Measurements from ENCODE around the gene FA2H.
"Not testable (repeated sequence)": the region's sequence is repeated elsewhere in the genome, so short reads cannot be mapped to it uniquely, and the experiment has no call there.

The FA2H gene

DNA sequence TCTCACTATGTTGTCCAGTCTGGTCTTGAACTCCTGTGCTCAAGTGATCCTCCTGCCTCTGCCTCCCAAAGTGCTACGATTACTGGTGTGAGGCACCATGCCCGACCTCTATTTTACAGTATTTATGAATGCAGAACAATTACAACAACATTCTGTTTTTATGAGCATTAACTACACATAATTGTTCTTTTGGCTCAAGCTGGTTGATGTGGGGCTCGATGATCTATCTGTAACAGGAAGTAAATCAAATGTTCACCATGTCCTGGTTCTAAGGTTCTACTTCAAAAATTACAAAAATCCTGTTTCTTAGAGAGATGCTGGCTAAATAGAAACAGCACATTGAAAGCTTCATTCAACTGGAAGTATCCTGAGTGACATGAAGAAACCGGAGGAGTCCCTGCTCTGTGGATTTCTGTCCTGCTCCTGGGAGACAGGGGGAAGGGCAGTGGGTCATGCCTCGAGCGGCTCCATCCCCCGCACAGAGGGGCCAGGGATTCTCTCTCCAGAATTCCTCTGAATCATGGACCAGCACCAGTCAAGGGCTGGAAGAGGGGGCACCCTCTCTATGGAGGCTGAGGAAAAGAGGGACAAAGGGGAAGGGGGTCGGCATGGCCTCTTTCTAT lies 31.5 kb downstream of the FA2H start:
- no peak for DNase-seq

DNA sequence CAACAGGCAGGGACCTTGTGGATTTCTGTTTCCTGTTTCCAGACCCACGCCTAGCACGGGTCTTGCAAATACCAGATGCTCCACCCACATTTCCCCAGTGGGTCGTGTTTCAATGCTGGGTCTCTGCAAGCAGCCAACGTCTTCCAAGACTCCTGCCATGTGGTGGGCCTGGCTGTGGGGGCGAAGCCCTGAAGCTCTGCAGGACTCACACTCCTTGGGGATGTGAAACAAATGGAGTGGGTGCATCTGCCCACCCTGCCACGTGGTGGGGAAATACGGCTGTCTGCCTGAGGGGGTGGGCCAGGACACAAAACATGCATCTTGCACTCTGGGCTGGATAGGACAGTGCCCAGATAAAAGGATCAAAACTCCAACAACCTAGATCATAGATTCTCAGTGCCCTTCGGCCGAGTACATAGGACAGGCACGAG lies 32.6 kb downstream of the FA2H start:
- no peak for DNase-seq

DNA sequence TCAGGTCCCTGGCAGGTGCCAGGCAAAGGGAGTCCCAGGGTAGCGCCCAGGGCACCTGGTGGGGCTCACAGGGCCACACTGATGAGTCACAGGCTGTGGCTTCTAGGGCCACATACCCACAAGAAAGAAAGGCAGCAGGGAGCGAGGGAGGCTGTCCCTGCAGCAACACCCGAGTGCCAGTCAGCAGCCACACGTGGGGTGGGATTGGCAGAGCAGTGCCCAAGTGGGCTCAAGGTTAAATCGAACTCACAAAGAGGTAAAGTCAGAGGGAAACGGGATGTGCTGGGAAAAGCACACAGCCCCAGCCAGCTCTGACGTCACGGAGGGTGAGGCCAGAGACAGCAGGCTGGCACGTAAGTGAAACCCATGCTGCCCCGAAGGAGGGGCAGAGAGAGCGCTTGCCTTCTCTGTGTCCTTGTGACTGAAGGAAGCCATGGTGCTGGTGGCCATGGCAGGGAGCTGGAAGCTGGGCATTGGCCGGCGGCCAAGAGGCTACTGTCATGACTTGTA lies 33.8 kb downstream of the FA2H start:
- no peak for DNase-seq

DNA sequence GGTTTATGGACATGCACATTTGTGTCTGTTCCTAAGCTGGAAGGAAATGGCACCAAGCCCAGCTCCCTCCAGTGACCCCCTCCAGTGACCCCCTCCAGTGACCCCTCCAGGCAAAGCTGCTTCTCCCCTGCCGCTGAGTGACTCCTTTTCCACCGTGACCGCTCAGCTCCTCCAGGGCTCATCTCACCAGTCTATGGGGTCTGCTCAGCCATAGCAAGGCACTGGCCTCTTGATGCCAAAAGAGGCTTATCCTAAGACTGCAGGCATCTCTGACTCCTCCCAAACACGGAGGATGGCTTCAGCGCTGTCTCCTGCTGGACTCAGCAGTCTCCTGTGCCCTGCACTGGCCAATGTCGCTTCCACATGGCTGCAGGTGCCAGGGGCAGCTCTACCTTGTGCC lies 35.3 kb downstream of the FA2H start:
- DNase-seq, result no peak

DNA sequence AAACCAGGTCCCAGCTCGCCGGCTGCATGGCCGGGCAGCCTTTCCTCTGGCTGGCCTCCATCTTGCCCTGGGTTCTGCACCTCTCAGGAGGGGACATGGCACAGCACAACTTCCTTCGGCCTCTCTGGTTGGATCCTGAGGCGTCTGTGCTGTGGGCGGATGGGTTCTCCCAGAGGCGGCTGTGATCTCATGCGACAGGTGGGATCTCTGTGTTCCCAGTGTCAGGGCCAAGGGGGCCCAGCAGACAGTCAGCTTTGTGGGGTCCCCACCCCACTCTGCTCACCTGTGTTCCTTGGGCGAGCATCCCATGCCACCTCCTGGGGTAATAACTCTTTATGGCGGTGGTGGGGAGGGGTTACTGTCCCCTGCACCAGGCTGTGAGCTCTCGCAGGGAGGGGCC lies 35.8 kb downstream of the FA2H start:
- no peak for DNase-seq

DNA sequence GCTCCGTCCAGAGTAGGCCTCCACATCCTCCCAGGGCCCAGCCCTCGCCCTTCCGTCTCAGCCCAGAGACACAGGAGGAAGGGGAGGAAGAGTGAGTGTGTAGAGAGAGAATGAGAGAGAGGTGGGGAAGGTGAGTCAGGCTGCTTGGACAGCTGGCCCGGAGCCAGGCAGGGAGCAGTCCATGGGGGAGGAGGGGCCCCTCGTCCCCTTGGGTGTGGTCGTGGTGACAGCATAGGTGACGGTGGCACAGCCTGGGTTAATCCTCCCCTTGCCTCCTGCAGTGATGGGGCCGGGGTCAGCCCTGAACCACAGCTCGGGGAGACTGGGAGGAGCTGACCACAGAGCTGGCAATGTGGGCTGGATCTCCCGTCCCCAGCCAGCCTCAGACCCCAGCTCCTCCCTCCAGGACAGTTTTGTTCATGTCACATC lies 36.5 kb downstream of the FA2H start:
- no peak for DNase-seq

DNA sequence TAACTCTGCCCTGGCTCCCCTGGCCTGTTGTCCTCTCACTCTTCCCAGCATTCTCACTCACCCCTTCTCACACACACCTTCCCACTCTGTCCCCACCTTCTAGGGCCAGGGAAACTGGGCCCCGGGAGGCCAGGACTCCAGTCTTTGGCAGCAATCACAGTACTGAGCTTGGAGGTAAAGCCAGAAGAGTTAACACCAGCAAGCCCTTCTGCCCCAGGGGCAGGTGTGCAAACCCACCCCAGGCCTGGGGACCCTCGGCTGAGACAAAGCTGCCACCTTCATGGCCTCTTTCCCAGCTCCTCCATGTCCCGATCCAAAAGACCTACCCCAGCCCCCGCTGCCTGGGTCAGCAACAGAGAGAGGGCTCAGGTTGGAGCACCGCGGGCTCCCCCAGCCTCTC lies 37.1 kb downstream of the FA2H start:
- DNase-seq, result no peak

DNA sequence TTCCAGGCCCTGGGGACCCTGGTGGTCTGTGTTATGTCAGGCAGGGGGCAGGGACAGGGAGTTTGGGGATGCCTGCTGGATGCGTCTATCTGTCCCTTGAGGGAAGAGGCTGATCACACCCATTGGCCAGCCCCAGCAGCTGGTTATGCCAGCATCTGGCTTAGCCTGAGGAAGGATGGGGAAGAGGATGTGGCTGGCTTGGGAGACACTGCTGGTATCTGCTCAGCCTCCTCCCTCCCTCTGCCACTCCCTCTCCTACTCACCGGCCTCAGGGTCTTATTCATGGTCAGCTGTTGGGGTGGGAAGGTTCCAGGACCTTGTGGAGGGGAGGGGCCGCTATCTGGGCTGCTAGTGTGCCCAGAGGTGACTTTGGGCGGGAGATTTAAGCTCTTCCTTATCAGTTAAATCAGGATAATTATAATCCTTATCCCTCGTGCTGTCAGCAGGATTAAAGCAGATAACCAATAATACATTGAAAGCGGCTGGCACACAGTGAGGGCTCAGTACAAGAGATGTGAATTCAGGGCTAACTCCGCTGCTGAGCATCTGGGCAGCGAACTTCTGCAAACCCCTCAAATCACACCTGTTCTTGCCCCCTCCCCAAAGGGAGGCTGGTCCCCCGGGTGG lies 38.0 kb downstream of the FA2H start:
- DNase-seq, result no peak

DNA sequence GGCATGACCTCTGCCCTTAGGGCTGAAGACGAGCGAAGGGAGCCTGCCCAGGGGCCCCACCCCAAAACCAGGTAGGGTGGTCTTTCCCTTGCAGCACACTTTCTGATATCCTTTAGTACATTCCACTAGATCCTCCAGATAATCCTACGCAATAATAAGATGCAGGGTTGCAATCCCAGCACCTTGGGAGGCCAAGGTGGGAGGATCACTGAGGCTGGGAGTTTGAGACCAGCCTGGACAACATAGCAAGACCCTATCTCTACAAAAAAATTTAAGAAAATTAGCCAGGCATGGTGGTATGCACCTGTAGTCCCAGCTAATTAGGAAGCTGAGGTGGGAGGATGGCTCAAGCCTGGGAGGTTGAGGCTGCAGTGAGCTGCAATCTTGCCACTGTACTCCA lies 39.1 kb downstream of the FA2H start:
- DNase-seq, result no peak

DNA sequence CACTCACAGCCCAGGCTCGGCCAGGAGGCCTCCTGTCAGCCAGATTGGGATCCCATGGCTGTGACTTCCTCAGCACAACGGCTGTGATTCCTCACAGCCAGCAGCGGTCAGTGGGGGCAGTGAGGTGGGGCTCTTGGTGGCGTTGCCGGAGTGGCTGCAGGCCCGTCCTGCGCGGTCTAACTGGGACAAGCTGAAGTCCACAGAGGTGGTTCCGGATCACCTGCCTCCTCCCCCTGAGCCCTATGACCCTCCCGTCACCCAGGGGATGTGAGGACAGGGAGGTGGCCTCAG lies 39.5 kb downstream of the FA2H start:
- no peak for DNase-seq

DNA sequence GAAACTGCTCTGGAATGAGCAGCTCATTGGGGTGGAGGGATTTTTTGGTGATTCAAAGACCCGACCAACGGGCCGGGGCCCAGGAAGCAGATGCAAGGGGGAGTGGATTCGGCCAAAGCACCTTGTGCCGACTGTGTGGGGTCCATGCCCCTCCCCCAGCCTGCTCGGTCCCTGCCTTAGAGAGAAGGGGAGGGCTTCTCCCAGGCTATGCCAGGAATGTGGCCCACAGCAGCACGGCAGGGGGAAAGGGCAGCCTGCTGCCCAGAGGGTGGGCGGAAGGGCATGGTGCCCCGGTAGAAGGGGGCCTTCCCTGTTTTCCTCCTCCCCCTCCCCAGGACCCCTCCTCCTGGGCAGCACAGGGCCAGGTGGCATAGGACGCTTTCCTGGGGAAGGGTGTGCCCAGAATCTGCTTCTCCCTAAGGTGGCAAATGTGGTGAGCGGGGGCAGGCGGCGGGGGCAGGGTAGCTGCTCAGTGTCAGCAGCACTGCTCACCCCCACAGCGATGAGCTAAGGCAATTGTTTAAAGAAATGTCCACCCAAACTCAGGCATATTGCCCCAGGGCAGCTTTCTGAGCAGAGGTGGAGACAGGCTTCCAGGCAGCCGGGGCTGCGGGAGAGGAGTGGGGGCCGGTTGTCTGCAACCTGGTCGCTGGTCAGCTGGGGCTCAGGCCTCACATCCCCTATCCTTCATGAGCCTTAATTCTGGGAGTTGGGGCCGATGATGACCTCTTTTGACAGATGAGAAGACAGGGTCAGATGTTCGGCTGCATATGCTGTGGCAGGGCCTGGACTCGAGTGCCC lies 40.1 kb downstream of the FA2H start:
- DNase-seq, result no peak

DNA sequence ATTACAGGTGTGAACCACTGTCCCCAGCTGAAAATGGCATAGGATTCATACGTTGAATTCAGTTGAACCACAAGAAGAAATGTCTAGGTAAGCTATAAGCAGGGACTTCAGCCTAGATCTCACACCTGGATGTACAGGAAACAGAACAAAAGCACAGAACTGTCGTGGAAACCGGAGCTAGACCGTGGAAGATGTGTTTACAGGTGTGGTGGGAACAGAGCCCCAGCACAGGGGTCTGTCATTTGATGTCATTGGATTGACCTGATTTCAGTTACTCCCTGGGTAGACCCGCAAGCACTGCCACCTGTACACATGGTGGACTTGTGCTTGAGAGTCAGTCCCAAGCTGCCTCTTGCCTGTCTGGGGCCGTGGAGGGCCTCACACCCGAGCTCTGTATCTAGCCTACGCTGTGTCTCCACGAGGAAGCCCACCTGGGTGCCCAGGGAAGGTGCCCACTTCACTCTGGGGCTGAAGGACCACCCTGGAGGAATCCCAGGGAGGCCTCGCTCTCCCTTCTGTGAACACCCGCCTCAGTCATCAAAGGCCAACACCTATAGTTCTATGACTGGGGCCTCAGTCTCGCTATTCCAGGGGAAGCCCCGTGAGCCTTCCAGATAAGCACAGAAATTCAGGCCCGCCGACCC lies 41.8 kb downstream of the FA2H start:
- no peak for DNase-seq

DNA sequence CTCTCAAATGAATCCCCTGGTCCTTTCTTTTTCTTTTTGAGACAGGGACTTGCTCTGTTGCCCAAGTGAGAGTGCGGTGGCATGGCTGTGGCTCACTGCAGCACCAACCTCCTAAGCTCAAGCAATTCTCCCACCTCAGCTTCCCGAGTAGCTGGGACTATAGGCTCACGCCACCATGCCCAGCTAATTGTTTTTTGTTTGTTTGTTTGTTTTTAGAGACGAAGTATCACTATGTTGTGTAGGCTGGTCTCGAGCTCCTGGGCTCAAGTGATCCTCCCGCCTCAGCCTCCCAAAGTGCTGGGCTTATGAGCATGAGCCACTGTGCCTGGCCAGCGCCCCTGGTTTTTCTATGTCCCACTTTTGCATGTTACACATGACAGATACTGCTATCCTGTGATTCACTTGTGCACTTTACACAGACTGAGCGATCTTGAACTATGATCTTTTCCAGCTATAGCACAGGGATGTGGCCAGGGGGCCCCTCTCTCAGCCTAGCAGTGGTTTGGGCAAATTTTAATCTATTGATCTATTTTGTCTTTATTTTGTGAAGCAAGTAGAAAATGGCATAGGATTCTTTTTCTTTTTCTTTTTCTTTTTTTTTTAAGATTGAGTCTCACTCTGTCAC lies 42.7 kb downstream of the FA2H start:
- DNase-seq, result no peak

DNA sequence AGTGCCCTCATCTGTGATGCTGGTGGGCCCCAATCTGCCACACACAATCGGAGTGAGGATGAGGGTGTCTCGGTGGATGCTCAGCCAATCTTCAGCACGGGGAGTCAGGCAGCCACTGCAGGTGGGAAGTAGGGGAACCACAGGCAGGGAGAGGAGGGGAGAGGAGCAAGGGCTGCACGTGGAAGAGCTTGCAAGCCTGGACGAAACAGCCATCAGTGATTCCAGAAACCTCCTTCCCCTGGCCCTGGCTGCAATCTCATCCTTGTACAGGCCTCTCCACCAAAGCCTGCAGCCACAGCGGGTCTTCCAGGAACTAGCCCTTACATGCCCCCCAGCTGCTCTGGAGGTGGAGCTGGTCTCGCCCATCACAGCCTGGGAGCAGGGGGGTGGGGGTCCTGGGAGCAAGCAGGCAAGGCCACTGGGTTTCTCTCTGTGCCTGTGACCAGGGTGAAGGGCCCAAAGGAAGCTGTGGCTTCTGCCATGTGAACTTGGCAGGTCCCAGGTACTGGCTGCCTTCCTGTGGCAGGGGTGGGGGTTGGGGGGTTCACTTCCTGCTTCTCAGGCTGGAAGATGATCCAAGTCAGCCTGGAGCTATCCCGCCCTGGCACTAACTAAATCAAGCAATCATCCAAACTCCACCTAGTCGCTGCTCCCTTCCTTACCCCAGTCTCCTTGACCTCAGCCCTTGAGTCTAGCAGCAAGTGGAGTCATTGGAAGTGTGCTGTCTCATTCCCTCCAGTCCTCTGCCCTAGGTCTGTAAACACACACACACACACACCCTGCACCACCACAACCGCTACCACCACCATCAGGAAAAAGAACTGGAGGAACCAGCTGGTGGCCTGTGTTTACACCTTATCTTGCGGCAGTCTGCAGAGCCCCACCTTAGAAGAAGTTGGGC lies 44.6 kb downstream of the FA2H start:
- no peak for DNase-seq

DNA sequence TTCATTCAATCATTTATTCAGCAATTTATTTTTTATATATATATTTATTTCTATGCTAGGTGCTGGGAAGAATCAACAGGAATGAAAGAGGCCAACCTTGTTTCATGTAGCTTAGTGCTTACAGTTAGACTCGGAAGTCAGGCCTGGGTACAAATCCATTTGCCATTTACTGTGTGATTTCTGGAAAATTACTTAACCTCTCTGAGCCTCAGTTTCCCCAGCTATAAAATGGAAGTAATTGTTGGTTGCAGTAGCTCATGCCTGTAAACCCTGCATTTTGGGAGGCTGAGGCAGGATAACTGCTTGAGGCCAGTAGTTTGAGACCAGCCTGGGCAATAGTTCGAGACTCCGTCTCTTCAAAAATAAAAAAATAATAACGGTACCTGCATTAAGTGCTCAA lies 46.7 kb downstream of the FA2H start:
- no peak for DNase-seq

DNA sequence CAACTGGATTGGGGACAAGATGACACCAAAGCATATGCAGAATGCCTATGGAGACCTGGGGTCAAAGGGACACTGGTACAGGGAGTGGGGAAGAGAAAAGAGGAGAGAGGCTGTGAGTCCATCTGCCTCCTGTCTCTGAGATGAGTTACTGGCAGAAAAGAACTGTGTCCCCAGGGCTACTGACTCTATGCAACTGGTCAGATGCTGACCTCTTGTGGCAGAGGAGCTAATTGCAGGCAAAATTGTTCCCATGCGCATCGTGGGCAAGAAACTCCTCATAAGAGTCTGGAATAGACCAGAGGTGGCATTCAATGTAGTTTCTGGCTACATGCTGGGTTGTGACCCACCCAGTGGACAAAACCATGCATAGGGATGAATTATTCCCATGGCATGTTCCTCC lies 47.9 kb downstream of the FA2H start:
- no peak for DNase-seq

DNA sequence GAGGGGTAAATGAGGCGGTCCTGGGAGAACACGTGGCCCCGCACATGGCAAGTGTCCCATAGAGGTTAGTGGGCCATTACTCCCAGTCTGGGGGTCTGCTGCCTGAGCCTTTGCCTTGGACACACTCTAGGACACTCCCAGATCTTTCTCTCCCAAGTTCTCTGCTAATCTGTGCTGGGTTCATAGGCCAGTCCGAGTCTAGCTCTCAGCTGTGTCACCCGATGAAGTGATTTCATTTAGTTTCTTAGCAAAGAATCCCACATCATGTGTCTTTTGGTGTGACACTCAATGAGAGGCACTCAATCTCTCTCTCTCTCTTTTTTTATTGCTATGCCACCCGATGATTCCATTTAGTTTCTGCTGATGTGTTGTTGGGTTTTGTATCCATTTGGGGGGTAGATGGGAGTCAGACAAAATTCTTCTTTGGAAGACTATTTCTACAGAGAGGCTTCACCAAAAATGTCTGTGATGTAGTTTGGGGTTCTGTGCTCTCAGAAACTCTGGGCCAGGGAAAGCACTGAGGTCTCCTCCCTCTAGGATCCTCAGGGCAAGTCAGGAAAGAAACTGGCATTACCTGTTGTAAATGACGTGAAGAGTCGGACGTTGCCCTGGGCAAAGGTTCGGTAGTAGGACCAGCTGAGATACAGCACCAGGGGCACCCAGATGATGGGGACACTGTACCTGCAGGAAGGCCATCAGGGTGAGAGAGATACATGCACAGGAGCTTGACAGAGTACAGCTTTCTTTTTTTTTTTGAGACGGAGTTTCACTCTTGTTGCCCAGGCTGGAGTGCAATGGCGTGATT lies 48.8 kb downstream of the FA2H start:
- DNase-seq, result no peak

DNA sequence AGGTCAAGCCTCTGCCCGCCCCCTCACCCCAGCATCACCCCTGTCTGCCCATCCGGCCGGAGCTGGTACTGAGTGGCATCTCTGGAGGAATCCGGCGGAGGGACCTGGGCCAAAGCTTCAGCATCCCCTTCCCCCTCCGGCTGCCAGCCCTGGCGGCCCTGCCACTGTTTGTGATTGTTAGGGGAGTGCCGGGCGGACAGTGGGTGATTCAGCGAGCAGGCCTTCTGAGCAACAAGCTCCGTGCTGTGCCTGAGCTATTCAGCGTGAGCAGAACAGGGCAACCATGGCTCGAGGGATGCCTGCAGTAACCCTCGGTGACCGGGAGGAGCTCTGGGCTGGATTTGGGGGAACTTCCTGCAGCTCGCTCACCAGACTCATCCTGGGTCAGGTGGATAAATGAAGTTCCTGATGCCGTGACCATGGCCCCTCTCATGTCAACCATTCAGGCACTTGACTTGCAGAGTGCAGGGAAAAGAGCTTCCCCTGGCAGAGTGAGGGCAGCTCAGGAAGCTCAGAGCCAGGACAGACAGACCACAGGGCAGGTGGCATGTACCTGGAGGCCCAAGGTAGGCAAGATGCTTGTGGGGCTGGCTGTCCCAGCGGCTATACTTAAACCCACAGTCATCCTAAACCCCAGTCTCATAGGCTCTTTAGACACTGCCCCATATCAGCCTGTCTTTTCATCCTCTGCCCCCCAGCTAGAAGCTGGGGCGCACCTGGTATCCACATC lies 49.6 kb downstream of the FA2H start:
- no peak for DNase-seq

DNA sequence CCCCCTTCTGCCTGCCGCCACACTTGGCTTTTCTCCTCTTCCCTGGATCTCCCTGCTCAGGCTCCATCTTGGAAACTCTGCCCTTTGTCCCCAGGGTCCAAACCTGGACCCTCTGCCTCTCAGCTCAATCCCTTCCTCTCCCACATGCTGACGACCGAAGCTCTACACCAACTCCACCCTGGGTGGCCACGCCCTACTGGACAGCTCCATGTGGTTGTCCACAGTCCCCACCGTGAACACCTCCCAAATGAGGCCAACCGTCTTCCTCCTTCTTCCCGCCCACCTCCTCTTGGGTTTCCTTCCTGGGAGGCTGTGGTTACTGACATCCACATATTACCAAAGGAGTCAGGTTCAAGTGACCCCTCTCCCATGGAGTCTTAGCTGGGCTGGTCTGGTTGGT lies 51.4 kb downstream of the FA2H start:
- DNase-seq, result no peak

DNA sequence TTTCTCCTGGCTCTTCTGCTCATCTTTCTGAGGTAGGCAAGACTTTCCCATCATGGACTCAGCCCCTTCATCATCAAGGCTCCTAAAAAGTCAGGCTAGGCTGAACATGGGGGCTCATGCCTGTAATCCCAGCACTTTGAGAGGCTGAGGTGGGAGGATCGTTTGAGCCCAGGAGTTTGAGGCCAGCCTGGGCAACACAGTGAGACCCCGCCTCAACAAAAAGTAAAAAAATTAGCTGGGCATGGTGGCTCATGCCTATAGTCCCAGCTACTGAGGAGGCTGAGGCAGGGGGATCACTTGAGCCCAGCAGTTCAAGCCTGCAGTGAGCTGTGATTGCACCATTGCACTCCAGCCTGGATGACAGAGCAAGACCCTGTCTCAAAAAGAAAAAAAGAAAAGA lies 52.5 kb downstream of the FA2H start:
- DNase-seq, result not testable (repeated sequence)

DNA sequence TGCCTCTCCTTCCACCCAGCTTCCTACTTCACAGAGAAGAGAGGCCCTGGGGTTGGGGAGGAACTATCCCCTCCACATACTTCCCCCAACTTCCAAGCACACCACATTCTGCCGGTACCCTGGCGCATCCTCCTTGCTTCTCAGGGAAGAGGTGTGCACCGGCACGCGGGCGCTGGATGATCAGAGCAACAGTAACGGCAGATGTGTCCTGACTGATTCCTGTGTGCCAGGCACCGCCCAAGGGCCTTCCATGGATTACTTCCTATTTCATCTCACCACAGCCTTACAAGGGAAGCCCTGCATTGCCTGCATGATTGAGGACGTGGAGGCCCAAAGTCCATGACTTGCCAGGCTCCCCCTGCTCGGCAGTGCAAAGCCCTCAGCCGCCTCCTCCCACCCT lies 52.9 kb downstream of the FA2H start:
- no peak for DNase-seq
